GM12873 (cell line): ENCODE measurements around the gene TBC1D2.

Source experiments
- CTCF ChIP-seq: IDR thresholded peaks from 2 replicates; pipeline ENCODE4 v1.5.1; 2012; ENCODE audit warnings: low read depth, mild to moderate bottlenecking, moderate library complexity, low read length, control low read depth; ENCODE audit not compliant: insufficient read depth; ENCODE audit errors: missing control alignments

The TBC1D2 gene

GRCh38 chr9:98284754-98285153, 29.3 kb upstream of the TBC1D2 start:
- TF ChIP-seq CTCF: no peak

GRCh38 chr9:98281281-98281680, 25.8 kb upstream of the TBC1D2 start:
- no peak for TF ChIP-seq CTCF

- TF ChIP-seq CTCF: no peak
Observed at GRCh38 chr9:98280574-98280973, 25.1 kb upstream of the TBC1D2 start.

GRCh38 chr9:98280162-98280561, 24.7 kb upstream of the TBC1D2 start:
- TF ChIP-seq CTCF: no peak

- no peak for TF ChIP-seq CTCF
Observed at GRCh38 chr9:98276907-98277469, 21.5 kb upstream of the TBC1D2 start.

GRCh38 chr9:98275159-98275558, 19.7 kb upstream of the TBC1D2 start:
- TF ChIP-seq CTCF: no peak

- TF ChIP-seq CTCF: no peak
Observed at GRCh38 chr9:98272083-98272482, 16.6 kb upstream of the TBC1D2 start.
